GM18907 (cell line): Measurements from ENCODE around the gene FRMPD3.
A peak's percentile ranks its signal among the peaks of the same experiment; 100 is the strongest.
"Not testable (repeated sequence)": the region's sequence is repeated elsewhere in the genome, so short reads cannot be mapped to it uniquely, and the experiment has no call there.

Experiments used
- ATAC-seq: cut with Tn5 transposase; IDR thresholded peaks from one replicate; pipeline ENCODE4 v1.9.1; 2021; ENCODE audit warnings: mild to moderate bottlenecking, moderate library complexity; ENCODE audit not compliant: unreplicated experiment

Gene FRMPD3

GRCh38 chrX:107448998-107449835 lies at the start of gene FRMPD3:
TSS of gene FRMPD3 (plus strand) at chrX:107449652. CDS start at chrX:107526589, 76,937 bp downstream.
- ATAC-seq: no peak

DNA sequence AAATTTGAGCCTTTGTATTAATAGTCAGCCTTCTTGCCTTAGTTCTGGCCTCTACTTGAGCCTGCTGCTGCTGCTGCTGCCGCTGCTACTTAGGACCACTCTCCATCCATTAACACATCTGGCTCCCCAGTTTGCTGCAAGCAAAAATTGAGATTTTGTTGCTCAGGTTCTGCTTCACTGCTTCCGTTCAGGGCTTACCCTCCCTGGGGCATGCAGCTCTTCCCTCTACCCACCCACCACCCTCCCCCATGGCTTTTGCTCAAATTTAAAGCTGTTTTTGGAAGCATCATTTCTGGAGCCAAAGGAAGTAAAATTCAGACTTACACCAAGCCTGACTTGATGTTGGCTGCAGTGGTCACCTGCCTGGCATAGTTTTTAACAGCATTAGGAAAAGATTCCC lies 28.9 kb upstream of the FRMPD3 start:
- ATAC-seq: no peak

DNA sequence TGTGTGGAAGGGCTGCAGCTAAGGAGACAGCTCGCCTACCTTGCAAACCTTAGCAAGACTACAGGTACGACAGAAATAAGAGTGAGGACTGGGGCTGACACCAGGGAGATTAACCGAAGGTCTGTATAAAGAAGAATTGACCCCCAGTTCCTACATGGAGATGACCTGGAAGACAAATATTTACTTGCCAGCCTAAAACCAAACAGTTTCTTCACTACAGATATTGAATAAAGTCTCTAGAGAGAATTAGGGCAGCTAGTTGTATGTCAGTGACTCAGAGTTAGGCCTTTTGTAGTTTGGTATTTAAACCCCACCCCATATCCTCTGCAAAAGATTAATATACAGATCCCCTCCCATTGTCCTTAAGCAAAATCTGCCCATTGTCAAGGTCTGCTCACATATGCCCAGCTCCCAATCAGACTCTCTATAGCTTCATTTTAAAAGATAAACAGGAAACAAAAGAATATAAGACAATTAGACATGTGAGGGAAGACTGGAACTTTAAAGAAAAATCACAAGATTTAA lies 28.1 kb upstream of the FRMPD3 start:
- ATAC-seq: no peak

- no peak for ATAC-seq
Measured at GRCh38 chrX:107429090-107429489, 20.4 kb upstream of the FRMPD3 start.

- no peak for ATAC-seq
Measured at GRCh38 chrX:107440187-107440586, 9.3 kb upstream of the FRMPD3 start.

- no peak for ATAC-seq
Measured at GRCh38 chrX:107440692-107441091, 8.8 kb upstream of the FRMPD3 start.

DNA sequence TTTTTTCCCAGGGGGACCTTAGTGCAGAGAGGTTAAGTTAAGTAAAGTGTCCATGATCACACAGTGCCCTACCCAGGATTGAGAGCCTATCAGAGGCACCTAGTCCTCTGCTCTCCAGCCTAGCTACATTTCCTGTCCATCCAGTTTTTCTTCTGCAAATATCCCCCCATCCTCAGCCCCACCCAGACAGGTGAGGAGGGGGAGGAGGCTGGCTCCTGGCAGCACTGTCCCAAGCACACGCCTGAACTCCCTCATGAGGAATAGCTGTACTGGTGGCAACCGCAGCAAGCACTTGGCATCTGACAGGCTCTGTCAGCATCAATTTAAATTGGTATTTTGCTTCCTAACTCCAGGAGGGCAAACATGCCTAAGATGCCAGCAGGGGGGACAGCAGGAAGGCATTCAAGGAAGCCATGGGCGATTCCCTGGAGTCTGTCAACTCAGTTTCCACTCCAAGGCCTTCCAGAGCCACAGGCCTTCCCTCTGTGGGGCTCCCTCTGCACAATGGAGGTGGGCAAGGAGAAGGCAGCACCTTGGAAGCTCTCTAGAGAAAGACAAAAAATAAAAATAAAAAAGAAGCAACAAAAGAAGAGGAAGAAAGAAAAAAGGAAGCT lies 6.4 kb upstream of the FRMPD3 start:
- no peak for ATAC-seq

GRCh38 chrX:107445146-107445545 lies 4.3 kb upstream of the FRMPD3 start:
- ATAC-seq: no peak

- no peak for ATAC-seq
Measured at GRCh38 chrX:107445631-107446030, 3.8 kb upstream of the FRMPD3 start.

DNA sequence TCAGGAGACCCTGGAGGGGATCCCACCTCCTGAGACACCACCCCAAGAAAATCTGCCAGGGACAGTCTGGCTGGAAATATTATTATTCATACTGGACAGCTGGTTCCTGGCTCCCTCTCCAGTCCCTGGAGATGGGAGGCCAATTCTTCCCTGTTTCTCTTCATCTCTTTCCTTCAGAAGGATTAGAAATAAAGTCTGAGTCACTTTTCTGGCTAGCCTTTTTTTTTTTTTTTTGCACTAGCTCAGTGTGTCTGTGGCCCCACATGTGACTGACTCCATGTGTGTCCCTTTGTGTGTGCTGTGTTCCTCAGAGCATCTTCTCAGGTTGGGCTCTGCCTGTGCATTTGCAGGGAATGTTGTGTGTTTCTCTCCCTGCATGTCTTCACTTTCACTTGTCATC lies 1.8 kb upstream of the FRMPD3 start:
- no peak for ATAC-seq

DNA sequence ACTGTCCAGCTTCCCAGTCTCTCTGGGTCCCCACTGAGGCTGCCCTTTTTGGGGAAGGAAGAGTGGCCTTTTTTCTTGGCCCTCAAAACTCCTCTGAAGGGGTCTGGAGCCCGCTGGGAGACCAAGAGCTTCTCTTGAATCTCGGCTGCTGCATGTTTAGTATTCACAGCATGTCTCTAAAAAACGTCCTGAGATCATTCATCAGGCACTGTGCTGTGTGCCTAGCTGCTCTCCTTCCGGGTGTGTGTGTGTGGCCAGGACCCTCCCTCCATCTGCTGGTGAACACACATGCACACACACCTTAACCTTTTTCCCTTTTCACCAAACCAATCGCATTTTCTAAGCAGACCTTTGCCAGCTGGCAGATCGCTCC lies 841 bp upstream of the FRMPD3 start:
- no peak for ATAC-seq

DNA sequence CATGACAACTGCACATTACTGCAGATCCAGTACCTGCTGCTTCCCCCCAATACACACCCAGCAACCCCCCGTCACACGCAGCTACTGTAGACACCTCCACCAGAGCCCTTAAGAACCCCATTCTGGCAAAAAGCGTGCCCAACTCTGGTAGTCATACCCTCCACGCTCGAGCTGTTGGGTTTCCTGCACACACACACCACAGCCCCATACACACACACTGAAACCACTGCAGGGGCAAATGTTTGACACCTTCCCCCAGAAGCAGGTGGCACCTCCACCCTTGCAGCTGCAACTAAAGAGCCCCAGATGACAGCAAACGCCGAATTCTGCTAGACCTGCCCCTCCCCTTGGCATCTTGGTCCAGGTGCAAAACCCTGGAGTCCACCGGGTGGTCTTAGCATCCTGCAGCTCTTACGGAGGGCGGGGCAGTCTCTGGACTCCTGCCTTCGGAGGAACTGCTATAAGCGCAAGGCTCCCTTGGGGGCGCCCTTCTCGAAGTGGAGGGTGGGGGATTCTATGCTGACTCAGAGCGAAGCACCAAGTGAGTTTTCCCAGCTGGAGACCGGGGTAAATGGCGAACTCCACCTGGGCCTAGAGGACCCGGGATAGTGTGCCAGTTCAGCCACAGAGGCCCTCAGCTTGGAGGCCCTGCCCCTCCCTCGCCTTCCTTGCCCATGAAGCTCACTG lies 1.5 kb downstream of the FRMPD3 start:
- ATAC-seq: no peak

- ATAC-seq: no peak
Measured at GRCh38 chrX:107451731-107452130, 2.3 kb downstream of the FRMPD3 start.

GRCh38 chrX:107452581-107452980 lies 3.1 kb downstream of the FRMPD3 start:
- ATAC-seq: no peak

DNA sequence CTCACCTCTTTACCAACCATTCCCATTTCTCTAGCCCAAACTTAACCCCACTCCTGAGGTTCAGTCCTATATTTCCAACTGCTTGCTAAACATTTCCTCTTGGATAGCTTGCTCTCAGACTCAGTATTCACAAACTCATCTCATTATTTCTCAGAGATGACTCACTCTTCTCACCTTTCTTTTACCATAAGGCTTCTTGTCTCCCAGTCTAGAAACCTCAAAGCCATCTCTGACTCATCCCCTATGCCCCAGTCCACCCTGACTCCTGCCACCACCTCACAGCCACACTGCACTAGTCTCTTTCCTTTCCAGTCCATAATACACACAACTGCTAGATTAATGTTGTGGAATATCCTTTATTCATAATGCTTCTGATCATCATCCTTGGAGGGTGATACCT lies 4.8 kb downstream of the FRMPD3 start:
- peak; percentile 83 for ATAC-seq

DNA sequence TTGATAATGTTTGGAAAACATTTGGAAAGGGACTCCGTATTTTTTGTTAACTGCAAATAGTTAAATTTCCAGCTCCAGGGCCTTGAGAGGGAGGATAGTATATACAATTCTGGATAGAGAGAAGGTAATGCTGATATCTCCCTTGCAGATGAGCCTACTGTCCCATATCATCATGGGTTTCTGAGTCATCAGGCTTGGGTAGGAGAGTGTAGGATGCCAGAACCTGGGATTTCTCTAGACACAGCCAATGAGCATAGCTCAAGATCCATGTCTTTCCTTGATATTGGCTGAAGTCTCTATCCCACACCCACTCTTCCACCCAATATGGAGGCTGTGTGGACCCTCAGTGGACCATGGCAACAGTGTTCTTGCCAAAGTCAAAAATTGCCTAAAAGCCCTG lies 7.8 kb downstream of the FRMPD3 start:
- no peak for ATAC-seq

DNA sequence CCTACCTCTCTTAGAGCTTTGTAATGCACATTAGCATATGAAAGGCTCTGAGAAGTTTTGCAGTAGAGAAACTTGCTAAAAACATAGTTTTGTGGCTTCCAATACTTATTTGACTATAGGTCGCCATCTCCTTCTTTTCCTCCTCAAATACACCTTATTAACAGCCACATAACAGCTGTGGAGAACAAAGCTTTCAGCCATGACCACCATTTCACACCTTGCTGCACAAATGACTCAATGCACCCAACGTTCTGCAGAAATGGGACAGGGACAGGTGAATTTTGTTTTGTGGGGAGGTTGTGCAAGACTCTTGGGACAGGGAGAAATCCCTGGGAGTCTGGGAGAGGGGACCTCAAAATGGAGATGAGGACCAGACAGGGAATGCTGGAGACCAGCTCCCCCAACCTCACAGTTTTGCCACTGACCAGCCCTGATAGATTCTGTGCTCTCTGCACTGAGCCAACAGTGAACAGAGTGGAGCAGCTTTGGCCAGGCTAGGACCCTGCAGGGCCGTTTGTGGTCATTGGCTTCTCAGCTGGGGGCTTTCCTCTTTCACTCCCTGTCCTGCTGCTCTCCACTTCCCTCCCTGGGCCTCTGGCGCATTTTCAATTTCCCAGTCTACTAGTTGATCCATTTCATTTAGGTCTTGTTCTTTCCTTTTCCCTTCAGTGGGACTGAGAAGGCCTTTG lies 16.6 kb downstream of the FRMPD3 start:
- ATAC-seq: peak; percentile 87

GRCh38 chrX:107467271-107467670 lies 17.8 kb downstream of the FRMPD3 start:
- ATAC-seq: no peak

- ATAC-seq: no peak
Measured at GRCh38 chrX:107470198-107470597, 20.7 kb downstream of the FRMPD3 start.

DNA sequence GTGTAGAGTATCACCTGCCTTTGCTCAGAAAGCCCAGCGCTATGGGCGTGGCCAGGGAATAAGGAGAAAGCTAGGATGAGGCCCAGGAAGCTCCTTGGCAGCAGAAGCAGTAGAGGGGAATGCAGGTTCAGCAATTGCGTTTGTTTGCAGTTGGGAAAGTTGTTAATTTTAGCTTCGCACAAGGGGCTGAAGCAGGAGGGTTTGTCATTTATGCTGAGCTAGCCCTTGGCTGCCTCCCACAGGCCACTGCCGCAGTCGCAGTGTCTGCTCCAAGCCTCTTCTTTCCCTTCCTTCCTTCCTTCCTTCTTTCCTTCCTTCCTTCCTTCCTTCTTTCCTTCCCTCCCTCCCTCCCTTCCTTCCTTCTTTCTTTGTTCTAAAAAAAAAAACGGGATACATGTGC lies 21.5 kb downstream of the FRMPD3 start:
- ATAC-seq: no peak

DNA sequence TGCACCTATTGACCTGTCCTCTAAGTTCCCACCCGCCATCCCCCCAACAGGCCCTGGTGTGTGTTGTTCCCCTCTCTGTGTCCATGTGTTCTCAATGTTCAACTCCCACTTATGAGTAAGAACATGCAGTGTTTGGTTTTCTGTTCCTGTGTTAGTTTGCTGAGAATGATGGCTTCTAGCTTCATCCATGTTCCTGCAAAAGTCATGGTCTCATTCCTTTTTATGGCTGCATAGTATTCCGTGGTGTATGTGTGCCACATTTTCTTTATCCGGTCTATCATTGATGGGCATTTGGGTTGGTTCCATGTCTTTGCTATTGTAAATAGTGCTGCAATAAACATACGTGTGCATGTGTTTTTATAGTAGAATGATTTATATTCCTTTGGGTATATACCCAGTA lies 22.0 kb downstream of the FRMPD3 start:
- ATAC-seq: not testable (repeated sequence)
